Osteoblast (primary cell): ENCODE results near the gene GSTP1. TPM values are rescaled to one million over a fixed set of nuclear protein-coding genes. Genes with fewer than 3 reads are reported as not detected.

Source experiments
- DNase-seq: peaks from one replicate; pipeline ENCODE4 v3.0.0; 2011; ENCODE audit warnings: low spot score, mixed read lengths; ENCODE audit not compliant: insufficient read length; ENCODE audit errors: missing footprints
- H2AFZ ChIP-seq: 2 replicates; pipeline ENCODE4 v1.6.0; 2011; ENCODE audit warnings: mild to moderate bottlenecking, low read length
- H3K27ac ChIP-seq: 2 replicates; pipeline ENCODE4 v1.5.1; 2011; ENCODE audit warnings: mild to moderate bottlenecking, low read depth, low read length, moderate library complexity
- H3K27me3 ChIP-seq: 2 replicates; pipeline ENCODE4 v1.6.0; 2012; ENCODE audit warnings: mild to moderate bottlenecking, control low read depth, inconsistent platforms, low read length, moderate library complexity; ENCODE audit not compliant: insufficient read depth
- H3K36me3 ChIP-seq: 2 replicates; pipeline ENCODE4 v1.5.1; 2011; ENCODE audit warnings: mild to moderate bottlenecking, low read length, control low read depth, moderate library complexity; ENCODE audit not compliant: insufficient read depth
- H3K4me1 ChIP-seq: 2 replicates; pipeline ENCODE4 v1.5.1; 2011; ENCODE audit warnings: mild to moderate bottlenecking, low read length, control low read depth, moderate library complexity; ENCODE audit not compliant: insufficient read depth
- H3K4me2 ChIP-seq: 2 replicates; pipeline ENCODE4 v1.6.0; 2011; ENCODE audit warnings: mild to moderate bottlenecking, low read length; ENCODE audit not compliant: insufficient read depth
- H3K4me3 ChIP-seq: fragments of 200-600 bp; sonication (generic); 3 replicates; pipeline ENCODE4 v1.5.1; 2012; ENCODE audit warnings: mild to moderate bottlenecking, low read length, inconsistent platforms; ENCODE audit not compliant: insufficient read depth
- H3K79me2 ChIP-seq: 2 replicates; pipeline ENCODE4 v1.6.0; 2012; ENCODE audit warnings: mild to moderate bottlenecking, low read length, control low read depth, inconsistent platforms; ENCODE audit not compliant: insufficient read depth
- H3K9me3 ChIP-seq: 2 replicates; pipeline ENCODE4 v1.5.1; 2011; ENCODE audit warnings: low read depth, low read length, control low read depth
- H4K20me1 ChIP-seq: 2 replicates; pipeline ENCODE4 v1.6.0; 2012; ENCODE audit warnings: mild to moderate bottlenecking, low read length, control low read depth; ENCODE audit not compliant: insufficient read depth
- total RNA-seq: library from RNA; depleted of rRNA; stranded (reverse); fragments of >200 nt; gene quantifications from 2 replicates; pipeline ENCODE4 v1.2.3, GENCODE V29; 2012
- TF ChIP-seq, protein P1 (sequence below): IDR thresholded peaks from 2 replicates; pipeline ENCODE4 v1.5.1; 2011; ENCODE audit warnings: mild to moderate bottlenecking, low read depth, low read length, moderate library complexity; ENCODE audit errors: extremely low read depth

Gene GSTP1
- total RNA-seq, 1 donor = 465 TPM

GRCh38 chr11:67611165-67611564 is 27.6 kb downstream of the GSTP1 start:
- TF ChIP-seq, protein P1, sequence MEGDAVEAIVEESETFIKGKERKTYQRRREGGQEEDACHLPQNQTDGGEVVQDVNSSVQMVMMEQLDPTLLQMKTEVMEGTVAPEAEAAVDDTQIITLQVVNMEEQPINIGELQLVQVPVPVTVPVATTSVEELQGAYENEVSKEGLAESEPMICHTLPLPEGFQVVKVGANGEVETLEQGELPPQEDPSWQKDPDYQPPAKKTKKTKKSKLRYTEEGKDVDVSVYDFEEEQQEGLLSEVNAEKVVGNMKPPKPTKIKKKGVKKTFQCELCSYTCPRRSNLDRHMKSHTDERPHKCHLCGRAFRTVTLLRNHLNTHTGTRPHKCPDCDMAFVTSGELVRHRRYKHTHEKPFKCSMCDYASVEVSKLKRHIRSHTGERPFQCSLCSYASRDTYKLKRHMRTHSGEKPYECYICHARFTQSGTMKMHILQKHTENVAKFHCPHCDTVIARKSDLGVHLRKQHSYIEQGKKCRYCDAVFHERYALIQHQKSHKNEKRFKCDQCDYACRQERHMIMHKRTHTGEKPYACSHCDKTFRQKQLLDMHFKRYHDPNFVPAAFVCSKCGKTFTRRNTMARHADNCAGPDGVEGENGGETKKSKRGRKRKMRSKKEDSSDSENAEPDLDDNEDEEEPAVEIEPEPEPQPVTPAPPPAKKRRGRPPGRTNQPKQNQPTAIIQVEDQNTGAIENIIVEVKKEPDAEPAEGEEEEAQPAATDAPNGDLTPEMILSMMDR = no peak
- H3K4me2 ChIP-seq = no peak overlapping the region
- peak; percentile 58 for DNase-seq
- peaks cover 26% of the 10 kb centered on the region for H3K36me3 ChIP-seq
- no peak overlapping the region for H2AFZ ChIP-seq
- no peak overlapping the region for H3K27ac ChIP-seq
- no peaks in the 10 kb centered on the region for H4K20me1 ChIP-seq
- peaks cover 19% of the 10 kb centered on the region for H3K4me1 ChIP-seq
- no peaks in the 10 kb centered on the region for H3K9me3 ChIP-seq
- H3K4me3 ChIP-seq = no peak overlapping the region
- peaks cover 9% of the 10 kb centered on the region for H3K27me3 ChIP-seq
- peaks cover 18% of the 10 kb centered on the region for H3K79me2 ChIP-seq

- Histone ChIP-seq H3K4me1 (peaks cover 15% of the 10 kb centered on the region), H2AFZ (no peak overlapping the region), H3K4me2 (no peak overlapping the region), H3K27me3 (peaks cover 15% of the 10 kb centered on the region), H3K27ac (no peak overlapping the region), H3K36me3 (peaks cover 26% of the 10 kb centered on the region), H3K4me3 (no peak overlapping the region), H3K9me3 (no peaks in the 10 kb centered on the region), H3K79me2 (peaks cover 15% of the 10 kb centered on the region), H4K20me1 (no peaks in the 10 kb centered on the region)
- TF ChIP-seq, protein P1 = no peak
- DNase-seq = no peak
These were observed 28.3 kb downstream of the GSTP1 start for GRCh38 chr11:67611704-67612587.

DNA sequence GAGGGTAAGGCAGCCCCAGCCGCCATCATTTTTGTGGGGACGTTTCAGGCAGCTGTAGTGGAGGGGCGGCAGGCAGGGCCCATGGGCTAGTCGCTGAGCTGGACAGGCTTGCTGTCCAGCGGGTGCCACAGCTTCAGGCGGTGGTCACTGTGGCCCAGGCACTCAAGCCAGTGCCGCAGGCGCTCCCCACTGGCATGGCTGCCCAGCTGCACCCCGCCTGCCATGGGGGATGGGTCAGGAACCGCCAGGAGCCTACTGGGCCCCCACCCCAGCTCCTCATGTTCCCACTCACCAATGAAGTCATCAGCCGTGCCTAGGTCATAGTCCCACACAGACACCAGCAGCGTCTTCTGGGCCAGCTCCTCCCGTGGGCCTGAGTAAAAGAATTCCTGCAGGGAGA is 29.1 kb downstream of the GSTP1 start:
- Histone ChIP-seq H3K79me2 (peaks cover 7% of the 10 kb centered on the region), H3K27ac (no peak overlapping the region), H3K36me3 (peaks cover 26% of the 10 kb centered on the region), H2AFZ (no peak overlapping the region), H3K4me3 (no peak overlapping the region), H3K9me3 (no peaks in the 10 kb centered on the region), H3K27me3 (peaks cover 23% of the 10 kb centered on the region), H3K4me1 (peaks cover 9% of the 10 kb centered on the region), H4K20me1 (no peaks in the 10 kb centered on the region), H3K4me2 (no peak overlapping the region)
- TF ChIP-seq, protein P1 = no peak
- DNase-seq = no peak

- H3K4me1 ChIP-seq = peaks cover 7% of the 10 kb centered on the region
- H4K20me1 ChIP-seq = no peaks in the 10 kb centered on the region
- H3K27me3 ChIP-seq = peaks cover 29% of the 10 kb centered on the region
- H3K9me3 ChIP-seq = no peaks in the 10 kb centered on the region
- H3K4me2 ChIP-seq = peak overlapping the region; percentile 85
- H3K27ac ChIP-seq = peak overlapping the region; percentile 20
- H3K4me3 ChIP-seq = peak overlapping the region; percentile 67
- H2AFZ ChIP-seq = peak overlapping the region; percentile 88
- H3K79me2 ChIP-seq = peaks cover under 1% of the 10 kb centered on the region
- peak; percentile 45 for DNase-seq
- H3K36me3 ChIP-seq = peaks cover 23% of the 10 kb centered on the region
- TF ChIP-seq, protein P1 = no peak
These were observed 29.8 kb downstream of the GSTP1 start for GRCh38 chr11:67613313-67613959.
